GM21423 (cell line): ENCODE measurements around the gene GABRR3.
"Not testable (repeated sequence)": the region's sequence is repeated elsewhere in the genome, so short reads cannot be mapped to it uniquely, and the experiment has no call there.

ENCODE experiments used
- ATAC-seq: cut with Tn5 transposase; IDR thresholded peaks from one replicate; pipeline ENCODE4 v1.9.1; 2021; ENCODE audit warnings: mild to moderate bottlenecking, moderate library complexity; ENCODE audit not compliant: unreplicated experiment

The GABRR3 gene

GRCh38 chr3:98022978-98023820 is 11.9 kb downstream of the GABRR3 start:
- ATAC-seq: peak; percentile 57

- ATAC-seq: no peak
Observed at GRCh38 chr3:98021830-98022560, 13.1 kb downstream of the GABRR3 start.

GRCh38 chr3:98020412-98020811 is 14.7 kb downstream of the GABRR3 start:
- no peak for ATAC-seq

GRCh38 chr3:98018301-98018700 is 16.8 kb downstream of the GABRR3 start:
- ATAC-seq: no peak

GRCh38 chr3:98014268-98014585 is 20.9 kb downstream of the GABRR3 start:
- no peak for ATAC-seq

- ATAC-seq: no peak
Observed at GRCh38 chr3:98013411-98014267, 21.5 kb downstream of the GABRR3 start.

- no peak for ATAC-seq
Observed at GRCh38 chr3:98012979-98013378, 22.1 kb downstream of the GABRR3 start.

- not testable (repeated sequence) for ATAC-seq
Observed at GRCh38 chr3:98010883-98011449, 24.1 kb downstream of the GABRR3 start.

- no peak for ATAC-seq
Observed at GRCh38 chr3:98010194-98010882, 24.8 kb downstream of the GABRR3 start.

GRCh38 chr3:98008855-98009254 is 26.3 kb downstream of the GABRR3 start:
- ATAC-seq: peak; percentile 52

GRCh38 chr3:98005438-98005837 is 29.7 kb downstream of the GABRR3 start:
- ATAC-seq: no peak

- no peak for ATAC-seq
Observed at GRCh38 chr3:98004721-98005120, 30.4 kb downstream of the GABRR3 start.

- ATAC-seq: peak; percentile 69
Observed at GRCh38 chr3:98003306-98003969, 31.7 kb downstream of the GABRR3 start.

GRCh38 chr3:98002717-98003116 is 32.4 kb downstream of the GABRR3 start:
- no peak for ATAC-seq

- no peak for ATAC-seq
Observed at GRCh38 chr3:97999994-98000393, 35.1 kb downstream of the GABRR3 start.

- ATAC-seq: no peak
Observed at GRCh38 chr3:97999103-97999502, 36.0 kb downstream of the GABRR3 start.

GRCh38 chr3:97996988-97997387 is 38.1 kb downstream of the GABRR3 start:
- ATAC-seq: no peak

GRCh38 chr3:97994328-97994945 is 40.7 kb downstream of the GABRR3 start:
- no peak for ATAC-seq

GRCh38 chr3:97993526-97993925 is 41.6 kb downstream of the GABRR3 start:
- ATAC-seq: no peak
